Measurements from ENCODE around the gene GPHB5. TPM values are rescaled to one million over a fixed set of nuclear protein-coding genes. Genes with fewer than 3 reads are reported as not detected.

GPHB5 gene
- total RNA-seq, 4 donors from 2014 or later, result not detected

DNA sequence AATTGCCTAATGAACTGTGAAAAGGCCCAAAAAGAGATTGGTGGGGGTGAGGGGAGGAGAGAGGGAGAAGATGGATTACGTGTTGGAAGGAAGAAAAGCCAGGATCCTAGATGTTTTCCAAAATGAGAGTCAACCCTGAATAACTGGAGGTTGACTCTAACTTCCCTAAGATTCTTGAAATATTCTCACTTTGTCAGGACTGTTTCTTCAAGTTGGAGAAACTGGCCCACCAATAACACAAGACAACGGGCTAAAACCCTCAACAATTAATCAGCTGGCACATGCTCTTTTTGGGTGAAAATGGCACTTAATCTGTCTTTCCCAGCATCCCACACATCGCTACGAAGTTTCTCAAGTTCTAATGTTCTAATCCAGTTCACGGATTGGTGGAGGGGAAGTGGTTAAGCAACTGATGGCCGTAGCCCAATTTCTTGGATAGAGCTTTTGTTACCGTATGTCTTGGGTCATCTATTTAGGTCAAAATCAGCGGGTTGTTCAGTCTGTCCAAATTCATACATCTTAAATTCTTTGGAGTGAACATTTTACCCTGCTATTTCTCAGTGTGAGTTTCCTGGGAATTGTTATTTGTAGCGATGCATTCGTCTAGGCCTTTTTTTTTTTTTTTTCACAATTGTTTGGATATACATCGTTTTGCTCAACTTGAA, 49.0 kb downstream of the GPHB5 start:
- TF ChIP-seq, protein P1, sequence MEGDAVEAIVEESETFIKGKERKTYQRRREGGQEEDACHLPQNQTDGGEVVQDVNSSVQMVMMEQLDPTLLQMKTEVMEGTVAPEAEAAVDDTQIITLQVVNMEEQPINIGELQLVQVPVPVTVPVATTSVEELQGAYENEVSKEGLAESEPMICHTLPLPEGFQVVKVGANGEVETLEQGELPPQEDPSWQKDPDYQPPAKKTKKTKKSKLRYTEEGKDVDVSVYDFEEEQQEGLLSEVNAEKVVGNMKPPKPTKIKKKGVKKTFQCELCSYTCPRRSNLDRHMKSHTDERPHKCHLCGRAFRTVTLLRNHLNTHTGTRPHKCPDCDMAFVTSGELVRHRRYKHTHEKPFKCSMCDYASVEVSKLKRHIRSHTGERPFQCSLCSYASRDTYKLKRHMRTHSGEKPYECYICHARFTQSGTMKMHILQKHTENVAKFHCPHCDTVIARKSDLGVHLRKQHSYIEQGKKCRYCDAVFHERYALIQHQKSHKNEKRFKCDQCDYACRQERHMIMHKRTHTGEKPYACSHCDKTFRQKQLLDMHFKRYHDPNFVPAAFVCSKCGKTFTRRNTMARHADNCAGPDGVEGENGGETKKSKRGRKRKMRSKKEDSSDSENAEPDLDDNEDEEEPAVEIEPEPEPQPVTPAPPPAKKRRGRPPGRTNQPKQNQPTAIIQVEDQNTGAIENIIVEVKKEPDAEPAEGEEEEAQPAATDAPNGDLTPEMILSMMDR (IDR thresholded peaks at IDR 0.05; ENCODE audit: low read depth), result no peak

DNA sequence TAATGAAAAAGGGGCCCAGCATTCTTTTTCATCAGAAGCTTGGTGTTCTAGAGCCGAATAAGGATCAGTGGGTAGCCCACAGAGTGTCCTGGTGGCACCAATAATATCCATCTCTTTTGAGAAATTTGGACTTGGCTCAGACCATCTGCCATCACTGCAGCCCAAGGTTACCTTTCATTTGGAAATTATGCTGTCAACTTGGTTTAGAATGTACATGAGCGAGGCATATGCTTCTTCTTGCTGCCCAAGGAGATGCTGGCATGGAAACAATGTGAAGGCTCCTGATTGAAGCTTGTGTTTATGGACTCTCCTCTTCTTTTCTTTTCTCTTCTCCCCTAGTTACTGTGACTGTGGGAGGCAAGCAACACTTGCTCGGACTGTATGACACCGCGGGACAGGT, 50.0 kb downstream of the GPHB5 start:
- TF ChIP-seq, protein P1 (IDR thresholded peaks at IDR 0.05; ENCODE audit: low read depth), result no peak

DNA sequence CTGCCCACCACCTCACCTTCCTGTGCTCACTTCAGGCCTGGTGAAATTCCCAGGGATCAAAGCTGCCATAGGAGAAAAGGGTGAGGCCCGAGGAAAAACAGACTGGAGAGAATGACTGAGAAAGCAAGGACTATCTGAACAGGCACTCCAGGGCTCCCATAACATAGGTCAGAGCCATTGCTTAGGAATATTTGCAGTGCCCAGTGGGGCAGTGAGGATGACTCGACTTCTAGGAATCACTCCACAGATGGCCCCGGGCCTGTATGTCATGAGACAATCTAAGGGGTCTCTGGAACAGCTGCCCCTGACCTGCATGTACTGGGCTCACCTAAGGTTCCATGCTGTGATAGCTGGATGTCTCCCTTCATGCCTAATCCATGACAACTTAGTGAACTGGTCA, 51.6 kb downstream of the GPHB5 start:
- TF ChIP-seq, protein P1 (IDR thresholded peaks at IDR 0.05; ENCODE audit: low read depth), result no peak

DNA sequence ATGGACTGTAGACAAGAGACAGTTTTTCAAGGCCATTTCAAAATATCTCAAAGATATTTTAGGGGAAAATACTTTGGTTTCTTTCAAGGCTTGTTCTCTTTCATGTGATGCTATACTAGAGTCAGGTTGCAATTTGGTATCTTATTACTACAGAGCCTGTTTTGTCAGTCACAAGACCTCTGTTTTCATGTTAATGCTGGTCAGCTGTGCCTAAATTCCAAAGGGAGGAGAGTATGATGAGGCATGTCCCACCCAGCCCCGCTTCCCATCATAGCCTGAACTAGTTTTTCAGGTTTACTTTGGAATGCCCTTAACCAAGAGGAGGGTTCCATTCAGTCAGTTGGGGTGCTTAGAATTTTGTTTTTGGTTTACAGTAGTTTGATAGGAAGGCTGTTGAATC, 52.6 kb downstream of the GPHB5 start:
- TF ChIP-seq, protein P1 (IDR thresholded peaks at IDR 0.05; ENCODE audit: low read depth), result no peak

Other genes starting within 250 kb of the GPHB5 start
- gene RHOJ, start 114.5 kb downstream of the GPHB5 start, total RNA-seq, result 10 to 100 TPM in 1 of 4 donors, 1 to 10 TPM in 3; 5.3 to 23.2 (median 8.4) TPM
- 10 to 100 TPM; 23.7 to 41.1 (median 25.5) TPM for gene PPP2R5E, start 224.4 kb upstream of the GPHB5 start, total RNA-seq

All from subcutaneous adipose tissue (tissue), 4 donors.